OCI-LY7 (cell line): ENCODE results near the gene PLEKHA5.

ENCODE experiments used
- CTCF ChIP-seq: fragments of 200-600 bp; sonication (generic); conservative IDR thresholded peaks from 2 replicates; pipeline ENCODE4 v1.5.1; 2014; ENCODE audit warnings: mild to moderate bottlenecking, antibody characterized with exemption, low read length, moderate library complexity, mixed read lengths
- EZH2phosphoT487 ChIP-seq: fragments of 200-600 bp; sonication (generic); IDR thresholded peaks from 2 replicates; pipeline ENCODE4 v1.6.1; 2018; ENCODE audit warnings: low read depth, borderline replicate concordance, mild to moderate bottlenecking, mixed run types, antibody characterized with exemption, low read length, moderate library complexity, mixed read lengths

GRCh38 chr12:19390051-19390598 lies 260.6 kb downstream of the PLEKHA5 start:
- TF ChIP-seq EZH2phosphoT487: no peak
- TF ChIP-seq CTCF: no peak
